Type B pancreatic cell (in vitro differentiated cells): ENCODE data around the gene ARPC5. TPM values are rescaled to one million over a fixed set of nuclear protein-coding genes. Genes with fewer than 3 reads are reported as not detected.

ENCODE experiments used
- DNase-seq: peaks from one replicate; pipeline ENCODE4 v3.0.0; 2021; ENCODE audit warnings: mixed read lengths; ENCODE audit not compliant: unreplicated experiment; ENCODE audit errors: extremely low spot score
- H3K27ac Mint-ChIP-seq: 2 replicates; pipeline ENCODE4 v1.8.0; 2021; ENCODE audit warnings: mild to moderate bottlenecking, mixed read lengths
- H3K27me3 Mint-ChIP-seq: 2 replicates; pipeline ENCODE4 v1.8.0; 2021; ENCODE audit warnings: mixed read lengths
- H3K36me3 Mint-ChIP-seq: 2 replicates; pipeline ENCODE4 v1.8.0; 2021; ENCODE audit warnings: mixed read lengths
- H3K4me1 Mint-ChIP-seq: one replicate; pipeline ENCODE4 v1.8.0; 2021; ENCODE audit warnings: mixed read lengths; ENCODE audit not compliant: unreplicated experiment
- H3K4me3 Mint-ChIP-seq: 2 replicates; pipeline ENCODE4 v1.8.0; 2021; ENCODE audit warnings: mild to moderate bottlenecking, mixed read lengths
- H3K9me3 Mint-ChIP-seq: 2 replicates; pipeline ENCODE4 v1.8.0; 2021; ENCODE audit warnings: mixed read lengths
- total RNA-seq: library from RNA; stranded (reverse); gene quantifications from 2 replicates; pipeline ENCODE4 v1.2.1, GENCODE V29; 2021; ENCODE audit warnings: low replicate concordance
- TF ChIP-seq, protein P1 (sequence below): fragments of 200-600 bp; sonication (generic); conservative IDR thresholded peaks from 2 replicates; pipeline ENCODE4 v1.5.0; 2021; ENCODE audit warnings: antibody characterized with exemption, mild to moderate bottlenecking

Gene ARPC5
- total RNA-seq, 1 donor from 2014 or later: 83.5 TPM

GRCh38 chr1:183670169-183670568 is 34.6 kb upstream of the ARPC5 start:
- H3K27me3 Mint-ChIP-seq: no peaks in the 10 kb centered on the region
- no peak for DNase-seq
- H3K9me3 Mint-ChIP-seq: peaks cover 6% of the 10 kb centered on the region
- H3K27ac Mint-ChIP-seq: no peak overlapping the region
- no peaks in the 10 kb centered on the region for H3K4me1 Mint-ChIP-seq
- no peak overlapping the region for H3K4me3 Mint-ChIP-seq
- TF ChIP-seq, protein P1, sequence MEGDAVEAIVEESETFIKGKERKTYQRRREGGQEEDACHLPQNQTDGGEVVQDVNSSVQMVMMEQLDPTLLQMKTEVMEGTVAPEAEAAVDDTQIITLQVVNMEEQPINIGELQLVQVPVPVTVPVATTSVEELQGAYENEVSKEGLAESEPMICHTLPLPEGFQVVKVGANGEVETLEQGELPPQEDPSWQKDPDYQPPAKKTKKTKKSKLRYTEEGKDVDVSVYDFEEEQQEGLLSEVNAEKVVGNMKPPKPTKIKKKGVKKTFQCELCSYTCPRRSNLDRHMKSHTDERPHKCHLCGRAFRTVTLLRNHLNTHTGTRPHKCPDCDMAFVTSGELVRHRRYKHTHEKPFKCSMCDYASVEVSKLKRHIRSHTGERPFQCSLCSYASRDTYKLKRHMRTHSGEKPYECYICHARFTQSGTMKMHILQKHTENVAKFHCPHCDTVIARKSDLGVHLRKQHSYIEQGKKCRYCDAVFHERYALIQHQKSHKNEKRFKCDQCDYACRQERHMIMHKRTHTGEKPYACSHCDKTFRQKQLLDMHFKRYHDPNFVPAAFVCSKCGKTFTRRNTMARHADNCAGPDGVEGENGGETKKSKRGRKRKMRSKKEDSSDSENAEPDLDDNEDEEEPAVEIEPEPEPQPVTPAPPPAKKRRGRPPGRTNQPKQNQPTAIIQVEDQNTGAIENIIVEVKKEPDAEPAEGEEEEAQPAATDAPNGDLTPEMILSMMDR: peak; percentile 36
- H3K36me3 Mint-ChIP-seq: peaks cover 3% of the 10 kb centered on the region

DNA sequence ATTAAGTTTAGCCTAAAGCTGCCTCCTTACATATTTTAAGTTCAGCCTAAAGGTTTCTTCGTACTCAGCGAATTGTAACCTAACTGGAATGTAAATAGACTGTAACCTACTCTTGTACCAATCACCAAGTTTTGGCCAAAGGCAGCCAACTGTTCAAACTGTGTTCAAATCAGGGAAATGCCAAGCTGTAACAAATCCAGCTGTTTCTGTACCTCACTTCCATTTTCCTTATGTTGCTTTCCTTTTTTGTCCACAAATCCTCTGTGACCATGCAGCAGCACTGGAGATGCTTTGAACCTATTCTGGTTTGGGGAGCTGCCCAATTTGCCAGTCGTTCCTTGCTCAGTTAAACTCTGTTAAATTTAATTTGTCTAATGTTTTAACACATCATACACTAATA is 20.8 kb upstream of the ARPC5 start:
- TF ChIP-seq, protein P1: no peak
- H3K4me3 Mint-ChIP-seq: no peak overlapping the region
- H3K27me3 Mint-ChIP-seq: no peaks in the 10 kb centered on the region
- peaks cover 4% of the 10 kb centered on the region for H3K4me1 Mint-ChIP-seq
- no peak overlapping the region for H3K27ac Mint-ChIP-seq
- DNase-seq: no peak
- no peaks in the 10 kb centered on the region for H3K9me3 Mint-ChIP-seq
- no peaks in the 10 kb centered on the region for H3K36me3 Mint-ChIP-seq

DNA sequence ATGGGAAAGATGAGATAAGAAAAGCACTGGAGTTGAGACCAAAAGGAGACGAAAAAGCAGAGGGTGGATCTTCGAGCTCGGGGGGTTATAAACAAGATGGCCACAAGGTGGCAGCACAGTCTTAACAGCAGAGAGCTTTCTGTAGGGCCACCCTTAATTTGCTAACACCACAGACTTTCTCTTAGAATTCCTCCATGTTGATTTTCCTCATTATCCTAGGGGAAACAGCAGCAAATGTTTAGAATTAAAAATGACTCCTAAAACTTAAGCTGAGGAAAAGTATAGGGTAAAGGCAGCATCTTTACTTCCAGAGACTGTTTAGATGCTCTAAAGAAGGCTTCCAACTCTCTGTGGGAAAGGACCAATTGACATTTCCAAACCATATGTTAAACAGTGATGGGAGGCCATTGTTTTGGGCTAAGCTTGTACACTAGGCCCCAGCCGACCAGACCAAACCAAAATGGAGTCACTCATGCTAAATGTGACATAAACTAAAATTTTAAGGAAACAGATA is 20.0 kb upstream of the ARPC5 start:
- Mint-ChIP-seq H3K4me1 (peaks cover 4% of the 10 kb centered on the region), H3K27ac (no peak overlapping the region), H3K9me3 (no peaks in the 10 kb centered on the region), H3K27me3 (no peaks in the 10 kb centered on the region), H3K36me3 (no peaks in the 10 kb centered on the region), H3K4me3 (no peak overlapping the region)
- TF ChIP-seq, protein P1: peak; percentile 95
- peak; percentile 79 for DNase-seq

DNA sequence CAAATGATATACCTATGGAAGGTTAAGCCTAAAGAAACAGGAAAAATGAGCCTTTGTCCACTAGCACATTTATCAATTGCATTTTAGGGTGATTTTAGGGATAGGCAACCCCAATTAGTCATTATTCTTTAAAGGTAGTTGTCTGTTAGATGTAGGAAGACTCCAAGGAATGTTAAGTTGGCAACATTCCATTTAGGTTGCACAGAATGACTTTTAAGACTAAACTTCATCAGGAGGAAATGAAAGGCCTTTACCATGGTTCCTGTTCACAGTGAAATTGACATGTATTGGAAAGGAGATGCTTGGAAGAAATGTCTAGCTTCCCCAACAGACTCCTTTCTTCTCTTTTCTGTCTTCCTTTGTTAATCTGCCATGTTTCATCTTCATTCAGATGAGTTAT is 19.1 kb upstream of the ARPC5 start:
- Mint-ChIP-seq H3K36me3 (no peaks in the 10 kb centered on the region), H3K27me3 (no peaks in the 10 kb centered on the region), H3K9me3 (no peaks in the 10 kb centered on the region), H3K4me3 (no peak overlapping the region), H3K27ac (no peak overlapping the region), H3K4me1 (peaks cover 4% of the 10 kb centered on the region)
- no peak for DNase-seq
- TF ChIP-seq, protein P1: no peak

GRCh38 chr1:183653876-183654451 is 18.4 kb upstream of the ARPC5 start:
- no peaks in the 10 kb centered on the region for H3K27me3 Mint-ChIP-seq
- H3K36me3 Mint-ChIP-seq: no peaks in the 10 kb centered on the region
- TF ChIP-seq, protein P1: no peak
- H3K4me3 Mint-ChIP-seq: no peak overlapping the region
- no peak for DNase-seq
- no peak overlapping the region for H3K27ac Mint-ChIP-seq
- H3K9me3 Mint-ChIP-seq: no peaks in the 10 kb centered on the region
- H3K4me1 Mint-ChIP-seq: peaks cover 4% of the 10 kb centered on the region

- H3K36me3 Mint-ChIP-seq: no peaks in the 10 kb centered on the region
- peaks cover 4% of the 10 kb centered on the region for H3K4me1 Mint-ChIP-seq
- H3K27ac Mint-ChIP-seq: no peak overlapping the region
- no peak for DNase-seq
- no peaks in the 10 kb centered on the region for H3K27me3 Mint-ChIP-seq
- no peaks in the 10 kb centered on the region for H3K9me3 Mint-ChIP-seq
- H3K4me3 Mint-ChIP-seq: no peak overlapping the region
- TF ChIP-seq, protein P1: no peak
Observed at GRCh38 chr1:183653462-183653794, 17.8 kb upstream of the ARPC5 start.
